Gastrocnemius medialis (tissue), 4 donors: ENCODE data around the gene CFAP141. TPM values are rescaled to one million over a fixed set of nuclear protein-coding genes. Genes with fewer than 3 reads are reported as not detected.

Experiments
- ATAC-seq, 2 donors: fragments of 150-250 bp; one replicate each; pipeline ENCODE4 v1.9.1; 2016
- DNase-seq, 2 donors: peaks; one replicate each; pipeline ENCODE4 v3.0.0-alpha.2; 2019
- H3K27ac ChIP-seq, 4 donors: fragments of 200-600 bp; sonication (generic); 1 replicate in 1 of 4; 2 replicates in 3 of 4; pipeline ENCODE4 v1.5.1; 2016 to 2018; ENCODE audit warnings: mild to moderate bottlenecking in 2 of 4, moderate library complexity in 1 of 4
- H3K27me3 ChIP-seq, 3 donors: fragments of 200-600 bp; sonication (generic) in 2 of 3; 1 replicate in 1 of 3; 2 replicates in 2 of 3; pipeline versions ENCODE4 v1.5.1 to v1.6.0; 2016 to 2019; ENCODE audit warnings: mild to moderate bottlenecking in 1 of 3, moderate library complexity in 1 of 3
- H3K36me3 ChIP-seq, 2 donors: fragments of 200-600 bp; sonication (generic) in 1 of 2; one replicate each; pipeline ENCODE4 v1.5.1; 2017 to 2018
- H3K4me1 ChIP-seq, 2 donors: fragments of 200-600 bp; sonication (generic) in 1 of 2; one replicate each; pipeline ENCODE4 v1.5.1; 2016 to 2017; ENCODE audit warnings: mild to moderate bottlenecking in 2 of 2
- H3K4me3 ChIP-seq, 4 donors: fragments of 200-600 bp; sonication (generic) in 3 of 4; 1 replicate in 1 of 4; 2 replicates in 3 of 4; pipeline ENCODE4 v1.5.1; 2016 to 2019; ENCODE audit warnings: mild to moderate bottlenecking in 2 of 4
- H3K9me3 ChIP-seq, 3 donors: fragments of 200-600 bp; sonication (generic) in 2 of 3; 1 replicate in 1 of 3; 2 replicates in 2 of 3; pipeline ENCODE4 v1.5.1; 2016 to 2019
- CTCF ChIP-seq, 5 experiments: fragments of 450-650 bp in 3 of 5; fragments of 200-600 bp in 2 of 5; sonication (generic) in 2 of 5; IDR thresholded peaks in 4 of 5; conservative IDR thresholded peaks in 1 of 5; 1 replicate in 4 of 5; 2 replicates in 1 of 5; pipeline ENCODE4 v1.5.1; 2016 to 2019; ENCODE audit warnings: antibody characterized with exemption in 5 of 5, mild to moderate bottlenecking in 3 of 5, moderate library complexity in 3 of 5
- POLR2A ChIP-seq, 2 donors: fragments of 450-650 bp; IDR thresholded peaks; one replicate each; pipeline ENCODE4 v1.6.1; 2017; ENCODE audit warnings: antibody characterized with exemption in 2 of 2, mild to moderate bottlenecking in 2 of 2, moderate library complexity in 2 of 2
- in situ Hi-C, 4 donors: fragments of 200-750 bp; cut with MboI; loops; one replicate each; pipeline versions ENCODE4 v1.15.0 to v1.8.0; 2017; ENCODE audit warnings: low sequenced_read_pairs in 4 of 4
- intact Hi-C: fragments of 100-400 bp; cut with DNase I; formaldehyde crosslinking; loops from one replicate; pipeline ENCODE4 v1.15.1; 2023; ENCODE audit warnings: low total_unique reads
- total RNA-seq, 4 donors: library from RNA; depleted of rRNA; stranded (reverse); fragments of >200 nt; gene quantifications; one replicate each; pipeline versions ENCODE4 v1.1.0 to v1.2.3, GENCODE V29; 2016

Gene CFAP141
- total RNA-seq, 4 donors from 2014 or later: not detected

- DNase-seq (no peak), ATAC-seq (no peak)
- TF ChIP-seq POLR2A (IDR thresholded peaks at IDR 0.05): no peak
- no peak for TF ChIP-seq CTCF (IDR thresholded peaks at IDR 0.05 in 4 of 5, conservative IDR thresholded peaks at IDR 0.05 in 1 of 5)
- H3K27ac ChIP-seq: no peak overlapping the region
- peaks cover 32 to 39% of the 10 kb centered on the region in 2 donors for H3K4me1 ChIP-seq
- no peaks in the 10 kb centered on the region for H3K27me3 ChIP-seq
- H3K36me3 ChIP-seq: peaks cover 0 to 35% of the 10 kb centered on the region in 2 donors
- no peak overlapping the region for H3K4me3 ChIP-seq
- no peaks in the 10 kb centered on the region for H3K9me3 ChIP-seq
- intact Hi-C loops: loop anchor here (10.0 kb wide), 1 partner anchor 49 kb away; the partner anchor contains the start of gene HAX1
- in situ Hi-C loops: loop anchor here in 1 of 4 donors (10.0 kb wide), 1 partner anchor 49 kb away; the partner anchor contains the start of gene HAX1
Measured at GRCh38 chr1:154225370-154225769, 19.2 kb upstream of the CFAP141 start.

- no peaks in the 10 kb centered on the region for H3K9me3 ChIP-seq
- H3K4me3 ChIP-seq: no peak overlapping the region
- DNase-seq (no peak), ATAC-seq (no peak)
- H3K27ac ChIP-seq: peak overlapping the region; percentile 96 to 100 (median 98)
- H3K4me1 ChIP-seq: peaks cover 42 to 49% of the 10 kb centered on the region in 2 donors
- H3K27me3 ChIP-seq: no peaks in the 10 kb centered on the region
- TF ChIP-seq CTCF (IDR thresholded peaks at IDR 0.05 in 4 of 5, conservative IDR thresholded peaks at IDR 0.05 in 1 of 5) (no peak), POLR2A (IDR thresholded peaks at IDR 0.05) (no peak)
- in situ Hi-C loops: loop anchor here in 1 of 4 donors (10.0 kb wide), 1 partner anchor 51 kb away; the partner anchor contains the start of gene HAX1
- intact Hi-C loops: loop anchor here (5.0 to 10.0 kb wide), 2 partner anchors 51 to 209 kb away; partner anchors contain the start of gene HAX1
- peaks cover 0 to 24% of the 10 kb centered on the region in 2 donors for H3K36me3 ChIP-seq
Measured at GRCh38 chr1:154223621-154224020, 17.5 kb upstream of the CFAP141 start.

- Histone ChIP-seq H3K27me3 (no peaks in the 10 kb centered on the region), H3K4me3 (no peak overlapping the region), H3K9me3 (no peaks in the 10 kb centered on the region), H3K4me1 (peaks cover 49 to 53% of the 10 kb centered on the region in 2 donors), H3K27ac (peak overlapping the region; percentile 96 to 100 (median 98)), H3K36me3 (peaks cover 0 to 24% of the 10 kb centered on the region in 2 donors)
- intact Hi-C loops: loop anchor here (5.0 to 10.0 kb wide), 2 partner anchors 52 to 209 kb away; partner anchors contain the start of gene HAX1
- in situ Hi-C loops: loop anchor here in 1 of 4 donors (10.0 kb wide), 1 partner anchor 52 kb away; the partner anchor contains the start of gene HAX1
- no peak for TF ChIP-seq POLR2A (IDR thresholded peaks at IDR 0.05)
- no peak for TF ChIP-seq CTCF (IDR thresholded peaks at IDR 0.05 in 4 of 5, conservative IDR thresholded peaks at IDR 0.05 in 1 of 5)
- ATAC-seq (no peak), DNase-seq (no peak)
Measured at GRCh38 chr1:154222918-154223317, 16.8 kb upstream of the CFAP141 start.

- H3K36me3 ChIP-seq: peaks cover 0 to 24% of the 10 kb centered on the region in 2 donors
- in situ Hi-C loops: loop anchor here in 1 of 4 donors (10.0 kb wide), 1 partner anchor 52 kb away; the partner anchor contains the start of gene HAX1
- no peaks in the 10 kb centered on the region for H3K9me3 ChIP-seq
- peaks cover 53 to 57% of the 10 kb centered on the region in 2 donors for H3K4me1 ChIP-seq
- no peaks in the 10 kb centered on the region for H3K27me3 ChIP-seq
- peak overlapping the region; percentile 96 to 100 (median 98) for H3K27ac ChIP-seq
- peak overlapping the region in 3 of 4 donors; percentile 82 to 96 (median 92) for H3K4me3 ChIP-seq
- intact Hi-C loops: loop anchor here (5.0 to 10.0 kb wide), 2 partner anchors 52 to 210 kb away; partner anchors contain the start of gene HAX1
- no peak for ATAC-seq
- DNase-seq: no peak
- no peak for TF ChIP-seq POLR2A (IDR thresholded peaks at IDR 0.05)
- no peak for TF ChIP-seq CTCF (IDR thresholded peaks at IDR 0.05 in 4 of 5, conservative IDR thresholded peaks at IDR 0.05 in 1 of 5)
Measured at GRCh38 chr1:154222518-154222917, 16.4 kb upstream of the CFAP141 start.
